GM18873 (cell line): ENCODE data around the gene OR1I1.
"Not testable (repeated sequence)": the region's sequence is repeated elsewhere in the genome, so short reads cannot be mapped to it uniquely, and the experiment has no call there.

ENCODE experiments used
- ATAC-seq: cut with Tn5 transposase; IDR thresholded peaks from one replicate; pipeline ENCODE4 v1.9.1; 2021; ENCODE audit warnings: mild to moderate bottlenecking, moderate library complexity, moderate number of reproducible peaks; ENCODE audit not compliant: unreplicated experiment, low FRiP score

Gene OR1I1

GRCh38 chr19:15096223-15096622 lies 14.2 kb downstream of the OR1I1 start:
- no peak for ATAC-seq

GRCh38 chr19:15097980-15098379 lies 16.0 kb downstream of the OR1I1 start:
- not testable (repeated sequence) for ATAC-seq

GRCh38 chr19:15098460-15098859 lies 16.4 kb downstream of the OR1I1 start:
- ATAC-seq = no peak

GRCh38 chr19:15099017-15099582 lies 17.1 kb downstream of the OR1I1 start:
- ATAC-seq = no peak

GRCh38 chr19:15101479-15102082 lies 19.6 kb downstream of the OR1I1 start:
- no peak for ATAC-seq

GRCh38 chr19:15104003-15104402 lies 22.0 kb downstream of the OR1I1 start:
- ATAC-seq = no peak

- ATAC-seq = no peak
Measured at GRCh38 chr19:15104411-15104810, 22.4 kb downstream of the OR1I1 start.

GRCh38 chr19:15105044-15105443 lies 23.0 kb downstream of the OR1I1 start:
- ATAC-seq = no peak

GRCh38 chr19:15107061-15108010 lies 25.3 kb downstream of the OR1I1 start, which contains the start of gene SYDE1:
TSS of gene SYDE1 (plus strand) at chr19:15107401. CDS start at chr19:15107434, 33 bp downstream.
- no peak for ATAC-seq

- no peak for ATAC-seq
Measured at GRCh38 chr19:15108145-15108844, 26.3 kb downstream of the OR1I1 start.

GRCh38 chr19:15108845-15109767 lies 27.1 kb downstream of the OR1I1 start:
- no peak for ATAC-seq

- no peak for ATAC-seq
Measured at GRCh38 chr19:15109768-15110417, 27.9 kb downstream of the OR1I1 start.

GRCh38 chr19:15110418-15110815 lies 28.4 kb downstream of the OR1I1 start:
- no peak for ATAC-seq

- no peak for ATAC-seq
Measured at GRCh38 chr19:15111758-15112157, 29.7 kb downstream of the OR1I1 start.

GRCh38 chr19:15112385-15112784 lies 30.4 kb downstream of the OR1I1 start:
- no peak for ATAC-seq

- ATAC-seq = no peak
Measured at GRCh38 chr19:15113245-15114152, 31.5 kb downstream of the OR1I1 start.

GRCh38 chr19:15114153-15114540 lies 32.1 kb downstream of the OR1I1 start:
- no peak for ATAC-seq

- no peak for ATAC-seq
Measured at GRCh38 chr19:15115080-15115479, 33.1 kb downstream of the OR1I1 start.
